ENCODE results near the gene LUZP2.

LUZP2 gene

DNA sequence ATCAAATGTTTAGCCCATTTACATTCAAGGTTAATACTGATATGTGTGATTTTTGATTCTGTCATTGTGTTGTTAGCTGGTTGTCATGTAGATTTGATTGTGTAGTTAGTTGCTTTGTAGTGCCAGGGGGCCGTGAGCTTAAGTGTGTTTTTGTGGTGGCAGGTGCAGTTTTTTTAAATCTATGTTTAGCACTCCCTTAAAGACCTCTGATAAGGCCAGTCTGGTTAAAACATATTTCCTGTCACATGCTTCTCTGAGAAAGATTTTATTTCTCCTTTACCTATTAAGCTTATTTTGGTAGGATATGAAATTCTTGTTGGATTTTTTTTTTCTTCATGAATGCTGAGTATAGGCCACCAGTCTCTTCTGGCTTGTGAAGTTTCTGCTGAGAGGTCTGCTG lies 540.6 kb downstream of the LUZP2 start:
- no peak overlapping the region for H3K27ac ChIP-seq
- TF ChIP-seq CTCF (conservative IDR thresholded peaks at IDR 0.05) (no peak), ZFX (IDR thresholded peaks at IDR 0.05) (no peak)

DNA sequence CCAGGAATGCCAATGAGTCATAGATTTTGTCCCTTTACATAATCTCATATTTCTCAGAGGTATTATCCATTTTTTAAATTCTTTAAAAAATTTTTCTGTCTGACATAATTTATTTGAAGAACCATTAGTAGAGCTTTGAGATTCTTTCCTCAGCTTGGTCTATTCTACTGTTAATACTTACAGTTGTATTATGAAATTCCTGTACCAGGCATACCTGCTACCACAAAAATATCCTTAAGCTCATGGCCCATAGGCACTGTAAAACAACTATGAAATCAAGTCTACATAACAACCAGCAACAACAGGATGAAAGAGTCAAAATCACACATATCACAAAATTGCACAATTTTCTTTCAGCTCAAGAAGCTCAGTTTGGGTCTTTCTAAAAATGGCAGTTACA lies 541.3 kb downstream of the LUZP2 start:
- TF ChIP-seq ZFX (IDR thresholded peaks at IDR 0.05) (no peak), CTCF (conservative IDR thresholded peaks at IDR 0.05) (no peak)

DNA sequence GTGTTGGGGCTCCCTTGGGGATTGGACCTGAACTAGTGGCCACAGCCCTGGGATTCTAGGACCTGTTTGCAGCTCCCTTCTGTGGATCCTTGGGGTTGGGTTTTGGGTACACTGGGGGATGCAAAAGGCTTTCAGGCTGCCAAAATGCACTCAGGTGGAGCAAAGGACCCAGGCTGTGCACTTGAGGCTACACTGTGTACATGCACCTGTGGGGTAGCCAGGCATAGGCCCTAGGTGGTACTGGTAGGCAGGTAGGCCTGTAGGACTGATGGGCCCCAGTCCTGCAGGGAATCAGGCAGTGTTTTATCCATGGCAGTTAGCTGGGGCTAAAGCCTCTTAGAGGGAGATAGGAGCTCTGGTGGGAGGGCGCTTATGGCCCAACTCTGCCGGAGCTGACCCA lies 542.3 kb downstream of the LUZP2 start:
- no peak for TF ChIP-seq CTCF (conservative IDR thresholded peaks at IDR 0.05)
- no peak for TF ChIP-seq ZFX (IDR thresholded peaks at IDR 0.05)
- no peak overlapping the region for H3K27ac ChIP-seq

More for the DNA sequence above, 541.3 kb downstream of the LUZP2 start:
- H3K27ac ChIP-seq: no peak overlapping the region

DNA sequence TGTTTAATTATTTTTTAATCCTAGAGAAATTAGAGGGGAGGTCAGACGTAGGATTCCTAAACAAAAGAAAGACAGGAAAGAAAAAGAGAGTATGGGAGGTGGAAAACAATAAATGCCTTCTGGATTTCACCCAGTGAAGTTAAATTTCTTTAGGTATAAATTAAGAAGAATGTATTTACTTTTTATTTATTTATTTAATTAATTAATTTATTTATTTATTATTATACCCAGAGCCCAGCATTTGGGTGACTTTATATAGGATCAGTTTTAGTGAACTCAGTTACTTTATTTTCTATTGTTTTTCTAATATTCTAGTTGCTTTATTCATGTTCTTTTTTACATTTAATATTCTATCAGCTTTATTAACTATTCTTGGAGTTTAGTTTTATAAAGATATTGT lies 551.8 kb downstream of the LUZP2 start:
- TF ChIP-seq CTCF (conservative IDR thresholded peaks at IDR 0.05) (no peak), ZFX (IDR thresholded peaks at IDR 0.05) (no peak)
- H3K27ac ChIP-seq: no peak overlapping the region

- H3K27ac ChIP-seq: no peak overlapping the region
- TF ChIP-seq CTCF (conservative IDR thresholded peaks at IDR 0.05) (no peak), ZFX (IDR thresholded peaks at IDR 0.05) (no peak)
These were observed 556.0 kb downstream of the LUZP2 start for GRCh38 chr11:25052844-25053243.

GRCh38 chr11:25057861-25058260 lies 561.0 kb downstream of the LUZP2 start:
- no peak for TF ChIP-seq ZFX (IDR thresholded peaks at IDR 0.05)
- no peak for TF ChIP-seq CTCF (conservative IDR thresholded peaks at IDR 0.05)
- no peak overlapping the region for H3K27ac ChIP-seq

- TF ChIP-seq CTCF (conservative IDR thresholded peaks at IDR 0.05): no peak
- TF ChIP-seq ZFX (IDR thresholded peaks at IDR 0.05): no peak
- H3K27ac ChIP-seq: no peak overlapping the region
These were observed 568.9 kb downstream of the LUZP2 start for GRCh38 chr11:25065746-25066145.
